Stimulated activated CD4-positive, alpha-beta T cell treated with anti-CD3 and anti-CD28 coated beads, Interleukin-4, amount 100 ng/mL, for 1 hour (primary cell): Measurements from ENCODE around the gene RDH14.

ENCODE experiments used
- DNase-seq: peaks from one replicate; pipeline ENCODE4 v3.0.0-alpha.2; 2020

RDH14 gene, protein sequence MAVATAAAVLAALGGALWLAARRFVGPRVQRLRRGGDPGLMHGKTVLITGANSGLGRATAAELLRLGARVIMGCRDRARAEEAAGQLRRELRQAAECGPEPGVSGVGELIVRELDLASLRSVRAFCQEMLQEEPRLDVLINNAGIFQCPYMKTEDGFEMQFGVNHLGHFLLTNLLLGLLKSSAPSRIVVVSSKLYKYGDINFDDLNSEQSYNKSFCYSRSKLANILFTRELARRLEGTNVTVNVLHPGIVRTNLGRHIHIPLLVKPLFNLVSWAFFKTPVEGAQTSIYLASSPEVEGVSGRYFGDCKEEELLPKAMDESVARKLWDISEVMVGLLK

DNA sequence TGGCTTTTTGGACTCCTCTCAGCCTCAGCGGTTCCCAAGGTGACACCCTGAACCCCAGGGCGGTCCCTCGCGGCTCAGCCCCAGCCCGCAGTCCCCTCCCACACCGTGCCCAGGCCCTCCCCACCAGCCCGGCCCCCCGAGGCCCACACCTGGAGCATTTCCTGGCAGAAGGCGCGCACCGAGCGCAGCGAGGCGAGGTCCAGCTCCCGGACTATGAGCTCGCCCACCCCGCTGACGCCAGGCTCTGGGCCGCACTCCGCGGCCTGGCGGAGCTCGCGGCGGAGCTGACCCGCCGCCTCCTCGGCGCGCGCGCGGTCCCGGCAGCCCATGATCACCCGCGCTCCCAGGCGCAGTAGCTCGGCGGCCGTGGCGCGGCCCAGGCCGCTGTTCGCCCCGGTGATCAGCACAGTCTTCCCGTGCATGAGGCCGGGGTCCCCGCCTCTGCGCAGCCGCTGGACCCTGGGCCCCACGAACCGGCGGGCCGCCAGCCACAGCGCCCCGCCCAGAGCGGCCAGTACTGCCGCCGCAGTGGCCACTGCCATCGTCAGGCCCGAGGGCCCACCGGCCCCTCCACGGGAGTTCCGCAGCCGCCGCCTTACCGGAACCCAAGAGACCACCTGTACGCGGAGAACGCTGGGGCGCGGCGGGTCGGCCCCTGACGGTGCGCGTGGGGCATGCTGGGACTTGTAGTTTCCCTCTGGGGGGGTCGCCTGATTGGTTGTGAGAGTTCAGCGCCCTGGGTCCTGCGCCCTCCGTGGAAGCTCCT, at the start of gene RDH14:
Gene RDH14, minus strand, starts transcription at position 623 of the 766 bp plus-strand sequence. Its CDS starts 81 bp downstream, at position 542.
- DNase-seq = peak; percentile 92

DNA sequence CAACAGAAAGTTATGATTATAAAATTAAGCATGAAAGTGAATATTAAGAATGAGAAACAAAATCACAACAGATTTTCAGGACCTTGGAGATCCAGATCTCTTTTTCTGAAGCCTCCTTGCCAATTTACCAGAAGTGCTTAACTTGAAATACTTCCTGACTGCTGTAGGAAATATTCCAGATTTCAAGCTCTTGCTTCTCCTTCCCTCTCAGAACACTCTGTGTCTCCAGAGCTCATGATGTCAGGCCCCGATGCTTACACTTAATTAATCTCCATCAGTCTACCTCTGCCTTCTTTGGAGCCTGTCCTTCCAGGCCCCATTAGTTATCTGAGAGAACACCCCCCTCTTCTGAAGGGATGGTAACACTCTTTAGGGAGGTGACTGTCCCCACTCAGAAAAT, 49.6 kb upstream of the RDH14 start:
- no peak for DNase-seq

DNA sequence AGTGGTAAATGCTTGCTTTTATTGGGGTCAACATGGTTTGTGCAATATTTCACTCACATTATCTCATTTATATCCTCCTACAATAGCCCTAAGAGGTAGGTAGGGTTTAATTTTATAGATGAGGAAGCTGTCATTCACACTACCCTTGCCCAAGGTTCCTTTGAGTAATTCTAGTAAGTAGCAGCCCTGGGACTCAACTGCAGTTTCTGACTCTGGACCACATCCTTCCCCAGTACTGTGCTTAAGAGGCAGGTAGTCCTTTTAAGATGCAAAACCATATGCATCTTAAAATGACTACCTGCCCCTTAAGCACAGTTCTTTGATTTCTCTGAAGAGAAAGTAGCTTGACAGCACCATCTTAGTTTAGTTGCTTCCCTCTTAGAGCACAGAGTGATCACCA, 44.7 kb upstream of the RDH14 start:
- no peak for DNase-seq

DNA sequence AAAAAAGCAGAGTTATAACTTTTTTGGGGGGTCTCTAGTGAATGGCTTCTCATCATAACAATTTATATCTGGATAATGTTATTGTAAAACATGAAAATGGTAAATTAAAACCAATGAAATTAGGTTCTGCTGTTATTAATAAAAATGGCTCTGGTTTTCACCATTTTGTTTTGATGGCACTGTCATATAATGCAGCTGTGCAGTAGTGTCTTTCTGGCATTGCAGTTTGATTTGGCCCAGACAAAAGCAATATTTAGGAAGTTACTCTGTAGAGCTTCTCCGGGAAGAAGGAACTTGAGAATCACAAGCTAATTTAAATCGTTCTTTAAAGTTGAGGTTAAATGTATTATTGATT, 44.1 kb upstream of the RDH14 start:
- DNase-seq = no peak

DNA sequence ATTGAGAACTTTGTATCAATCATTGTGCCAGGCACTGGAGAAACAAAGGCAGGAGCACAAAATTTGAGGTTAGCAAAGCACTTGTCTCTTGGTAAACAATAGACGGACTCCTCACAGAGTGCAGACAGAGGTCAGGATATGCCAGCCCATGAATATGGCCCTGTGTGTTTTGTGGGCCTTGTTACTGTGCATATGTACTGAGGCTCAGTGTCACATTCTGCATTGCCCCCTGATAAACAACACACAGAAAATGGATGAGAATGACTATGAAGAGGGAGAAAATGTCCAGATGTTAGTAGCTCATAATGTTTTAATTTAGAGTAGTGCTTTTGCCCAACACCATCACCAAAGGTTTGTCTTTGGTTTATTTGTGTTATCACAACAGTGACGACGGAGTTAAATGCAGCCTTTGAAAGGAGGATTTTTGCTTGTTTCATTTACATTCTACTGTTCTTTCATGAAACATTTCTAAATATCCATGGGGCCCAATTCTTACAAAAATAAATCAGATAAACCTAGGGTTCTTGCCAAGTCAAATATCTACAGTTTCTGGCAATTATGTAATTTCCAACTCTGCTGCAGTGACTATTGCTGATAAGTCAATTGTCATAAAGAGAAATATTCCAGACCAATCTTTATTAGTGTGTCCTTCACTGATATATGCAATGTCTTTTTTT, 43.5 kb upstream of the RDH14 start:
- DNase-seq = no peak

DNA sequence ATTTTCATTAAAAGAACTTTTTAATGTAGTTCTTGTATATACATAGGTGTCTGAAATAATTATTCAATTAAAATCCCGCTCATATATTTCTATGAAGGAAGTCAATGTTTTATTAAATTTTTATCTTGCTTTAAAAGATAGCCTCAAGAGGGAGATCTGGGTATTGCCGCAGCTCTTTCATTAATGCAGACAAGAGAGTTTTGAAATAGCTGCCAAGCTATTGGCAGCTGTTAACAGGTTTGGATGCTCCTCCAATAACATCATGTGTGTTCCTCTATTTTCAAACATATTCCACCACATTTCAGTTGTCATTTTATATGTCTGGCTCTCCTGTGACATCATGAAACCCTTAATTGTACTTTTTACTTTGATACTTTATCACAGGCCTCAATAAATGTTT, 41.8 kb upstream of the RDH14 start:
- DNase-seq = no peak

DNA sequence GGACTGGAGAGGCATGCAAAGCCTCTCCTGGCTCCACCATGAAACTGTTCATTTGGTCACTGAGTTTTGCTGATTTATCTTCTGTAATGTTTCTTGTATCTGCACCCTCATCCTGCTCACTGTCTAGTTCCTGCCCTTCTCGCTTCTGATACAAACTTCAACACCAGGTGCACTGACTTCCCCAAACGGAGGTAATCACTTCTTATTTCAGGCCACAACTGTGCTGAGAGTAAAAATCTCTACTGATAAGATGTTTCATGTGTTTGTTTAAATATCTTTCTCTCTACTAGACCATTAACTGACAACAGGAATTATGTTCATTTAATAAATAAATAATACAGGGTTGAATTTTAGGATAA, 39.8 kb upstream of the RDH14 start:
- DNase-seq = no peak

DNA sequence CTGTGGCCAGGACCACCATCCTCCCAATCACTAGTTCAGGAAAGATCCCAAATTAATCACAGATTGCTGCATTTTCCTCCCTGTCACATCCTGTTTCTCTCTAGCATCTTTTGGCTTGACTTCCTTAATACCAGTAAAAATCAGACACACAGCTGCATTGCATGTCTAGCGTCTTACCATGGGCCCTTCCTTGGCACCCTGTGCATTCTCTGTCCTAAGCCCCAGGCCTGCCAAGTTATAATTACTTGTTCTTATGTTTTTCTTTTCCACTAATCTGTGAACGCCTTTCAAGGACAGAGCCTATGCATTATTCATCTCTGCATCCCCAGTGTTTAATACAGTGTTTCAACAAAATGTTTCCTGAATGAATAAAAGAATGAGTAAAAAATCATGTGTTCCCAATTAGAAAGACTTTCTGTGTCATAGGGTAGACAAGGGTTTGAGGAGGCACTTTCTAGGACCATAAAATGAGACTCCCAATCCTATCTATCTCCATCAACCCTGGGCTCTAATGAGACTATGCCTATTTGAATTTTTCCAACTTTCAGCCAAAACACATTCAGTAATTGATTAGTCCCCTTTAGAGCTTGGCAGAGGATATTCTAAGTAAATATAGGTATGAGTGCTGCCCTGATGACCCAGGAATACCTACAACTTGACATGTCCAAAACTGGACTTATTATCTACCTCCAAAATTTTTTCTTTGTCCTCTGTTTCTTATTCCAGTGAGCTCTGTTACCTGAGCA, 39.2 kb upstream of the RDH14 start:
- DNase-seq = no peak

DNA sequence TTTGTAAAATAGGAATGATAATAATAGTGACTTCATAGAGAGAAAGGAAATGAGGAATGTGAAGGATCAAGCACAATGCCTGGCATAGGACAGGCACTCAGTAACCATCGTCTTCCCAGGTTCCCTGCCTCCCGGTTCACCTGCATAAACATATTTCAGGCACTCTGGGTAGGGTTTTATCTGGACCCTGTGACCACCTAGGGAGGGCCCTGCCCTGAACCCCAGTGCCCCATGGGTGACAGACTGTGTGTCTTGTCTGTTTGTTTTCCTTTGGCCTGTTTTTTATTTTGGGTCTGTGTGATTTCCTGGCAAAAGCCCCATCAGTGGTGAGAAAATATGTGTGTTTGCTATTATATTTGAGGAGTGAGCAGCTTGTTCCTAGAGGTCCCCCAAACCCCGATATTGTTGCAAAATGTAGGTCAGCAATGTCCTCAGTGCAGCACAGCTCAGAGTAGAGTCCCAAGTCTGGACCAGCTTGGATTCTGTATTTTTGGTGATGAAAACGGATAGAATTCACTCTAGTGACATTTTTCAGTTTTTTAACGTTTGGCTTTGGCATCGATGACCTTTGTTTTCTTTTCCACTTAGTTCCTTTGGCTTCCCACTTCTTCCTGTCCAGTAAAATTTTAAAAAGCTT, 38.5 kb upstream of the RDH14 start:
- no peak for DNase-seq

DNA sequence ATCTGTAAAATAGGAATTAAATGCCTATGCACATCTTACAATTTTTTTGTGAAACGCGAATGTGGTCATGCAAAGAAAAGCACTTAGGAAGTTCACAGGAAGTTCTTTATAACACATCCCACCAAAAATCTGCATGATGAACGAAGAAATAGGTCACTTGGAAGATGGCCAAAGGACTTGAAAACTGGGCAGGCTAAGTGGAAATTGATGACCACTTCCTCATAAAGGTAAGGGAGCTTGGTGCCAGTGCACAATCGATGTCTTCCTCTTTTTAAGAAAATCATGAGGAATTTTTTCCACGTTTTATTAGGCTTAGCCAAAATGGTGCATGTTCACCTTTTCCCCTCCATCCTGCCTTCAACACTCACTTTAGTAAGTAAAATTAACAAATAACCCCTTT, 37.2 kb upstream of the RDH14 start:
- DNase-seq = no peak

DNA sequence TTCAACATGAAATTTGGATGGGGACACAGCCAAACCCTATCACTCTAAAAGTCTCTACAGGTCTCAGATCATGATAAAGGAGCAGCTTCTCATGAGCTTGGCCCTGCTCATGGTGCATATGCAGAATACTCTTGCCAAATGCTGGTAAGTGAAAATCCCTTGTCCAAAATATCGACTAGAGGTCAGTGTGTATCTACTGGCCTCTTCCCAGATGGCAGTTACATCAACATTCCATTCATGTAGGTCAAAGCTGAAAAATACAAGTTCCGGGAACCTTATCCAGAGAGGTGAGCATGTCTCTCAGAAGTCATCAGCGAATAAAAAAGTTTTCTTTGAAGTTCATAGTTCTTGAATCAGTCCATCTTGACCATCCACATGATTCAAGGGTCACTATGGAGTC, 36.5 kb upstream of the RDH14 start:
- DNase-seq = no peak

DNA sequence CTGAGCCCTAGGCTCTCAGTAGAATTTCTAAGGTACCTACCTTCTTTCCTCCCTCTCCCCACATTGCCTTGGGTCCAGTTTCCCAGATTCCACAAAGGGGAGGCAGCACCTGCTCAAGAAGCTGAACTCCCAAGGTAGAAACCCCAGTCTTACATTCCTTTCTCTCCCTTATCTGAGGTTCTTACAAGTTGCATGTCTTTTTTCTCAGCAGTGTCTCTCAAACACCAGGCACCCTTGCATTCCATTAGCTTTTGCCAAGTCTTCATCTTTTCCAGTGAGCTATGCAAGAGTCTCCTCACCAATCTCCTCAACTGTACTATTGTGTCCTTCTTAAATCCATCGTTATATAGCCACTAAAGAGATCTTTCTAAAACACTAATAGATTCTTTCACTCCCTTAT, 33.0 kb upstream of the RDH14 start:
- no peak for DNase-seq

DNA sequence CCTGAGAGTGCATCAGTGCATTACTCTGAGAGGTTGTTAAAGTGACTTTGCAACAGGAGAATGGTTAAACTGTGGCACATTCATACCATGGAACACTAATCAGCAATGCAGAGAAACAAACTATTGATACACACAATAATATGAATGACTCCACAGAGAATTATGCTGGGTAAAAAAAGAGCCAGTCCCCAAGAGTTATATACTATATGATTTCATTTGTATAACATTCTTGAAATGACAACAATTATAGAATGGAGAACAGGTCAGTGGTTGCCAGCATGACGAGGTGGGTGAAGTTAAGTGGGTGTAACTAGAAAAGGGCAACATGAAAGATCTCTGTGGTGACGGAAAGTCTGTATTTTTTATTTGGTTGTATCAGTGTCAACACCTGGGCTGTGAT, 31.9 kb upstream of the RDH14 start:
- no peak for DNase-seq

DNA sequence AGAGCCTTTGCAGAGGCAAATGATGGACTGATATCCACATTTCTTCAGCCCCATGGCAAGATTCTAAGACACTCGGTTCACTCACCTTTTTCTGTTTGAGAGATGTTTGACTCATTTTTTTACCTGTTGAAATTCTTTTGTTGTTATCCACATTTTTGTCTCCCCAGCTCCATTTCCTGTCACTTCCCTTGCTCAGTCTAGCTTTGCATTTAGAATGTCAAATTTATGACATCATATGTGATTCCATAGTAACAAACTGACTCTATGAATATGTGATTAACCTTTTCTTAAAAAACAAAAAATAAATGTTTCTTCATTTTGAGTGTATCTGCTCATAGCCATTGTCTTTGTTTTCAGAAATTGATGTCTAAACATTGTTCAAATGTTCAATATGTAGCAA, 28.9 kb upstream of the RDH14 start, which contains the start of gene NT5C1B:
Gene NT5C1B, minus strand, starts transcription at position 216 of the 400 bp plus-strand sequence. Its CDS starts 101 bp downstream, at position 115.
- no peak for DNase-seq

DNA sequence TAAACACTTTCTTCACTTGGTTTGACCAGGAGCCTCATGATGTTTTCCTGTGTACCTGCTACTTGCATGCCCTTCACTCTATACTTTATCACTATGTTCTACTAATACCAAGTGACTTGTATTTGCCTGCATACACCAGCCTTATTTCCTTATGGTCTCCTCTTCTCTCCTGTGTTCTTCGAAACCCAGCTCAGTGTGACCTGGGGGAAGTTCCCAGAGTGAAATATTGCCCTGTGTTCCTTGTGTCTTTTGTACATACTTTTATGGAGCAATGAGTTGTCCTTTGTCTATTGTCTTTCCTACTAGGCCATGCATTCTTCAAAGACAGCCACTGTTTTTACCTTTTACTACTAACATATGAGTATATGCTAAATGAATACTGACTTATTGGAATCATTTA, 28.3 kb upstream of the RDH14 start:
- no peak for DNase-seq

DNA sequence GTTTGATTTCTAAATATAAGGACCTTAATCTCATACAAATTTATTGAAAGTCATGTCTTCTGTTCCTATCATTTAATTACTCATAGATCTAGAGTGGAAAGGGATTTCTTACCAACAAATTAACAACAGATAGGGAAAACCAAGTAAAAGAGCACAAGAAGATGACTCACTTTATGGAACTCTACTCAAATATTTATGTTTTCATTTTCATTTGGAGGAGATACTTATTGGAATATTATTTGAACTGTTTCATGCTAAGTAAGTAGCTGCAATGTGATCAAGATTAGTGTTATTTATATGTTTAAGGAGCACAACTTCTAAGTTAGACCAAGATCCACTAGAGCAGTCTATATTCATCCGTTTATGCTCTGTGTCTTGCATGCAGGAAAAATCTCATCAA, 27.6 kb upstream of the RDH14 start:
- DNase-seq = no peak

DNA sequence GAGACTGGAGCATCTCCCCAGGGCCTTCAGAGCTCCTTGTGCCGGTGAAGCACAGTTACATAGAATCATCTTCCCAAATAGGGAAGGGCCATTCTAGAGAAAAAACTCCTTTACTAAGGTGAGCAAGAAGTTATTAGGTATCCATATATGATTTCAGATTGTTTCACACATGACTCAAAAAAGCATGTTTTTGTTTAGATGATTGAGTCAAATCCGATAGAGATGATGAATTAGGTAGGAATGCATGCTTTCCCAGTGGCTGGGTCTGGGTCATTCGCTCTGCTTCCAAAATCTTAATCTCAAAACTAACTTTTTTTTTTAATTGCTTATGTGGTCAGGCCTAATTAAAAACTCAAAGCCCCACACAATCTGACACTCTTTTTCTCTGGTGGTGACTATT, 25.1 kb upstream of the RDH14 start:
- DNase-seq = no peak

DNA sequence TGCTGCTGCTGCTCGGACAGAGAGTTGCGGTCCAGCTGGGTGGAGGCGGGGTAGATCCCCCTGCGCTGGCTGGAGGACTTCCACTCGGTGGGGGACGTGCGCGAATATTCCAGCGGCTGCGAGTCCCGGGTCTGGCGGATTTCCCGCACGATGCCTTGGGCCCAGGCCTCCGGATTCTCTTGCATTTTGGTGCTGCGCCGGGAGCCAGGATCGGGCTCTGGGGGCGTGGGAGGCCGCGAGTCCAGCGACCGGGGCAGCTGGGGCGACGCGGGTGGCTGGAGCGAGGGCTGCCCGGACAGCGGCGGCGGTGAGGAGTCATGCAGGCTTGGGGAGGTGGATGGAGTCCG, 24.1 kb upstream of the RDH14 start:
- DNase-seq = no peak

DNA sequence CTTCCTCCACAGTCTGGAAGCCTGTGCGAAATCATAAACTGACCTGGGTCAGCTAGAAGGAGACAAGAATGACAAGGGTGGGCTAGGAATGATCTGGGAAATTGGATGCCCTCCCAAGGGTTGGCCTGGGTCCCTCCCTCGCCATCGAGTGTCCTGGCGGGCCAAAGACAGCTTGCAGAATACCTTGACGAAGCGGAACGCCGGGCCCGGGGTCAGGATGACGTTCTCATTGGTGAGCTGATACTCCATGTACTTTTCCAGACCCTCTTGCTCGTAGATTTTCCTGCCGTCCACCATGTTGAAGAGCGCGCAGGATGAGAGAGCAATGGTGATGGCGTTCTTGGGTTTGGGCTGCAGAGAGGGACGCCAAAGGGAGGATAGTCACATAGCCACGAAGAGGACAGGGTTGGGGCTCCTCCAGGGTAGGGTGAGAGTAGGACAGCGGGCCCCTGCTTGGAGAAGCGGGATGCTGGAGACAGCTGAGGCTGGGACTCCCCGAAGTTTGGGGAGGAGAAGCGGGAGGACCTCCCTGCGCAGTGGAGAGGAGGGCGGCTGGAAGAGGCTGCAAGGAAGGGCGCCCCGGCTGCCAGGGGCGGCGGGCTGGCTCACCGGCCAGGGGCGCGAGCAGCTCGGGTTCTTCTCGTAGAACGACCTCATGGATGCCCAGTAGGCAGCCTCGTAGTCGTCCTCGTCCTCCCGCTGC, 23.6 kb upstream of the RDH14 start:
- no peak for DNase-seq

DNA sequence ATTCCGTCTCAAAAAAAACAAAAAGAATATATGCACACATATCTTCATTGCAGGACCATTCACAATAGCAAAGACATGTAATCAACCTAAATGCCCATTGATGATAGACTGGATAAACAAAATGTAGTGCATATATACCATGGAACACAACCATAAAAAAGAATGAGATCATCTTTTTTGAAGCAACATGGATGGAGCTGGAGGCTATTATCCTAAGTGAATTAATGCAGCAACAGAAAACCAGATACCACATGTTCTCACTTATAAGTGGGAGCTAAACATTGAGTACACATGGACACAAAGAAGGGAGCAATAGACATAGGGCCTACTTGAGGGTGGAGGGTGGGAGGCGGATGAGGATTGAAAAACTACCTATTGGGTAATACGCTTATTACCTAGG, 20.2 kb upstream of the RDH14 start:
- no peak for DNase-seq

DNA sequence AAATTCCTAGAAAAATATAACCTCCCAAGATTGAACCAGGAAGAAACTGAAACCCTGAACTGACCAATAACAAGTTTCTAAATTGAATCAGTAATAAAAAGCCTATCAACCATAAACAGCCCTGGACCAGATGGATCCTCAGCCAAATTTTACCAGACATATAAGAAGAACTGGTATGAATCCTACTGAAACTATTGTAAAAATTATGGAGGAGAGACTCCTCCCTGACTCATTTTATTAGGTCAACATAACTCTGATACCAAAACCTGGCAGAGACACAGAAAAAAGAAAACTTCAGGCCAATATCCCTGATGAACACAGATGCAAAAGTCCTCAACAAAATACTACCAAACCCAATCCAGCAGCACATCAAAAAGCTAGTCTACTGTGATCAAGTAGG, 17.6 kb upstream of the RDH14 start:
- DNase-seq = no peak

DNA sequence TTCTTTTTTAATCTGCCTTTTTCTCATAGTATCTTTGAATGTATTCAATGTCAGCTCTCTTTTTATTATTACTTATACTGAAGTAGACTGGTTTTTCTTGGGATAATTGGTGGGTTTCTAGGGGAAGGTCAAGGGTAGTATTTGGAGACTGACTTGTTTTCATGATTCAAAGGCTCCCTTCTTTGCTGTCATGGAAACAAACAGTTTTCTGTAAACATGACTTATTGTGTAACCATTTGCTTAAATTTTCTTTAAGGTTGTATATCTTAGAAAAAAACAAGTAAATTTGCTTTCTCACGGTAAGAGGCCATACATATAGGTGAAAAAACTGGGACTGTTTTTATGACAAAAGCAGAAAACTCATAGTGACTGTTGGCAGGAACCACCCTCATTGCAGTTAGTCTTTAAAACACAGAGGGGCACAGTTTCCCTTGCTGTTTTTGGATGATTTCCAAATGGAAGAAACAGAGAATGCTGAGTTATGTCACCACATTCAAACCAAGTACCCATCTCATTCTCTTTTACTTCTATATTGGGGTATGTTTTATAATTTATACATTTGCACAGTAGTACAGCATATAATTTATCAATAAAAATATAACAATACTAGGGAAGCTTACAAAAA, 5.8 kb upstream of the RDH14 start:
- no peak for DNase-seq
